Raji (cell line): ENCODE results near the gene CARS2.

ENCODE experiments used
- POLR2A ChIP-seq: IDR thresholded peaks from 2 replicates; pipeline ENCODE4 v1.6.1; 2011; ENCODE audit warnings: low read depth, low read length, control low read depth; ENCODE audit not compliant: insufficient read depth

The CARS2 gene

DNA sequence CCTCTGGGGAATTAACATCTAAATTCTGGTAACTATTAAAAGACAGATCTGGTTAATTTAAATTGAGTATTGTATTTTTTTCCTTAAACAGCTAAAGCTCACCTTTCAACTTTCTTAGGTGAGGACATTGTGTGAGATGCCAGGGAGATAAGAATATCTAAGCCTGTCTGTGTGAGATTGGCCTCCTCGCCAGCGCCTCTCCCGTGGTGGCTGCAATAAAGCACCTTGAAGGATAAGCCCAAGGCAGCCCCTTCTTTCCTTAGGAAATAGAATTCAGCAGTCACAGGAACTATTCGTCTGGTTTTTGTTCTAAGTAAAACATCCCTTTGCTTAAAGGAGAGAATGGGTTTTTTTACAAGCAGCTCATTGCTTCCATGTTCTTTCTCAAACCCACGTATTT, 66.0 kb downstream of the CARS2 start:
- no peak for TF ChIP-seq POLR2A

DNA sequence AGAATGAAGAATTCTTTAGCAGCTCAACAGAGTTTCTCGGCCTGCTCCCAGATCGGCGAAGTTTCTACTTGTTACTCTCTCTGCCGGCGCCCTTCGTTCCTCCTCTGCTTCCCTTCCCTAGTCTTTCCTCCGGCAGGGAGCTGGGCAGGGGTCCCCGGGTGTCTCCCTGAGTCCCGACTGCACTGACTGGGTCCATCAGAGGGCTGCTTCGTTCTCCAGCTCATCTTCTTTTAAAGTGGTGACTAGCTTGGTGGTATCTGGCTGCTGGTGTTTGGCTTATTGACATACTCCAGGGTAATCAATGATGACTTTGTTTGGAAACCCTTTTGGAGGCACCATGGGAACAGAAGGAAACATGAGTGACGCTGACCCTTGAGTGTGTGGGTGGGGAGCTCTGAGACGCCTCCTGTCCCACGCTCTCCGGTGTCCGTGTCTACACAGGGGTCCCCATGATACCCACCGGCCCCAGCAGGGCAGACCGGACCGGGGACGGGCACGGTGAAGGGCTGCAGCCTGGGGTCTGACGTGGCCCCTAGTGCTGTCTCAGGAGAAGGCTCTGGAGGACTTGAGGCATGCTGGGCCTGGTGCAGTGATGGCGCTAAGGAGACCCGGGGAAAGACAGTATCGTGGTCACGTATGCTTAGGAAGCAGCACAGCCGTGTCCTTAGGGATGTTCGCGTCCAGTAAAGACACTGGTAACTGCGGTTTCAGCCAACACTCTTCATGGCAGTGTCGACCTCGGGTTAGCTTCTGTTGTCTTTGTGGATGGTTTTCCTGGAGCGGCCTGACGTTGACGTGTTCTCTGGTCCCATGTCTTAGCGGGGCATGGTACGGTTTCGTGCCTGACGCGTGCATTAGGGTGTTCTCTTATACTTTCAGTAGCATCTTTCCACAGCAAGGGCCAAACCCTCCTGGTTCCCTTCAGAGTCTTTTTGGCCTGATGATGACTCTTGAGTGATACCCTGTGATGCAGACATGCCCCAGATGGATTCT, 66.8 kb downstream of the CARS2 start:
- no peak for TF ChIP-seq POLR2A

DNA sequence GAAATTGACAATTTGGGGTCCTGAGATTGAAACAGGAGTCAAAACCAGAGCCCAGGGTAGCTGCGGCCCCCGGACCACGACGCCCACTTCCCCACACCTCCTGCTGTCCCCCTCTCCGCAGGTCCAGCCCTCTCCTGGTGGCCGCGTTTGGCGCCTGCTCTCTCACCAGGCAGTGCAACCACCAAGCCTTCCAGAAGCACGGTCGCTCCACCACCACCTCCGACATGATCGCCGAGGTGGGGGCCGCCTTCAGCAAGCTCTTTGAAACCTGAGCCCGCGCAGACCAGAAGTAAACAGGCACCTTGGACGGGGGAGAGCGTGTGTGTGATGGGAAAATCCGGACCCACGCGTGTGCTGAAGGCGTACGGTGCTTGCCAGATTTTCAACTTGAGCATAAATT, 67.7 kb downstream of the CARS2 start:
- no peak for TF ChIP-seq POLR2A

DNA sequence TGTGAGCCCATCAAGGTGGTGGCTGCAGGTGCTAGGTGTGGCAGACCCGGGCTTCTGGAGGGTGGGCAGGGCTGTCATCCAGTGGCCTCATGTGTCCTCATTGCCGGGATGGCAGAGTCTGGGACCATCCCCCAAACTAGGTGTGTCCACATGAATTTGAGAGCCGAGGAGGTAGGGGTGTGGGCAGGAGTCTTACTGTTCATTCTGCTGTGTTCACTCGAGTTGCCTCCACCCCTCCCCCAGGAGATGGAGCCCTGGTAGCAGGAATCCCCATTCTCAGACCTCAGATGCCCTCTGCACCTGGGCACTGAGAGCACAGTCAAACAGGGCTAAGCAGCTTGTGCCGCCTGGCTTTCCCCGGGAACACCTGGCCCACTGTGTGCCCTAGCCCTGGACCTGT, 68.2 kb downstream of the CARS2 start:
- no peak for TF ChIP-seq POLR2A

DNA sequence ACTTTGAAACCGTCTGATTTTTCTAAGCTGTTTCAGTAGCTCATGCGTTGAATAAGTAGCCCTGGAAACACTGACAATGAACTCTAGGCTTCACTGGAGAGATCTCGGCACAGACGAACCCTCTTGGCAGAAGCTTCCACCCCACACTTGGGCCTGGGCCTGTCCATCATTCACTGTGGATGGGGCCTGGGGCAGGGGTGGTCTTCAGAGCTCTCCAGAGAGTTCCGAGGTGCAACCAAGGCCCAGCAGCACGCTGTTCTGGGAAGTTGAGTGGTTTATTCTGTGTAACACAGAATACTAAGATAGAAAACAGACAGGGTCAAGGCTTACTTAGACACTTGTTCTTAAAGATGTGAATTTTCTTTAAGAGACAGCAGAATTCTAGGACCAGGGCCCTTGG, 68.6 kb downstream of the CARS2 start:
- no peak for TF ChIP-seq POLR2A

DNA sequence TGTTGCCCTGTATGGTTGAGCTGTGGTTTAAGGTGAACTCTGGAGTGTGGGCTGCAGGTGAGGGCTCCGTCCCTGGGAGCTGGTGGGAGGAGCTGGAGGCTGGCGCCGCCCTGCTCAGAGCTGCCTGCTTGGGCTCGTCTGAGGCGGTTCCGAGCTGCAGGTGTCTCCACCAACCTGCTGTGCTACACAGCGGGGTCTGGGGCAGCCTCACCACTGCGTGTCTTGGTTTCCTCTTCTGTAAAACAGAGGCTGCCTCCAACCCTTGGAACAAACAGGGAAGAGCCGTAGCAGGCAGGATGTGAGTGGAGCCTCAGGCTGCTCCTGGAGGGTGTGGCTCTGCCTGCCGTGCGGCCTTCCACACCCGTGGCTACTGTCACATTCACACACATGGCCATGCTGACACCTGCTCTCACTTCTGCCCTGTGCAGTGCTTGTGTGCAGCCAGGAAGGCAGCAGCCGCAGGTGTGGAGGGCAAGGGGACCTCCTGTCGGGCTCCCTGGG, 69.2 kb downstream of the CARS2 start:
- TF ChIP-seq POLR2A, result no peak

DNA sequence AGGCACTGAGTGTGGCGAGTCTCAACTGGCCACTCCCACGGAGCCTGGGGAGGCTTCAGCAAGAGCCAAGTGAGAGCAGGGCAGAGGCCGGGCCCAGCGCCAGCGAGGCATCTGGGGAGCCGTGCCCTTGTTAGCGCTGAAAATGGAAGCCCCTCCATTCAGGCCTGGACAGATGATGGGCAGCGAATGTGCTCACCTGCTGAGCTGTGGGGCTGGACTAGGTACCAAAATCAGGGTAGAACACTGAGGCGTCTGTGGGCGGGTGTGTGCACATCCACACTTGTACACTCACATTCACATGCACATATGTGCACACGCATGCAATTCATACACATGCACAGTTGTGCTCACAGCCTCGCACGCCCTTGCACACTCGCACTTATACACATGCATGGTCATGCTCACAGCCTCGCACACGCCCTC, 69.9 kb downstream of the CARS2 start:
- no peak for TF ChIP-seq POLR2A

DNA sequence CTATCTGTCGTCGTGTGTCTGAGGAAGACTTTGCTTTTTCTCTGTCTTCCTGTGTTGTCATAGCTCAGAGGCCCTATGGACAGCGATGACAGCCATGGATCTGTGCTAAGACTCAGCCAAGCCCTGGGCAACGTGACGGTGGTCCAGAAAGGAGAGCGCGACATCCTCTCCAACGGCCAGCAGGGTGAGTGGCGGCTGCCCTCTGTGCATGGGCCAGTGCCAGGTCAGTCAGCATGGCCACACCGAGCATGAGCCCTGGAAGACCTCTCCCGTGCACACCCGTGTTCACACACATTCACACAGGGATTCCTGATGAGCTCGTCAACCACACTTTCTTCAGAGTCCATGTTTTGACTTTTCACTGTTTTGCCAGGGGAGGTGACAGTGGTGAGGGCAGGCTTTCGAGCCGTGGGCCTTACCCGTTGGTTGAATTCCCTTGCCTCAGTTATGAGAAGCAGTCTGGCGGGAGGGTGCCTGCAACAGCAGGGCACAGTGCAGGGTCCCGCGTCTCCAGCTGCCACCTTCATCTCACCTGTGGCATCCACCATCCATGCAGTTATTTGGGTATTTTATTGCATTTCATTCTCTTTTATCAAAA, 70.4 kb downstream of the CARS2 start:
- no peak for TF ChIP-seq POLR2A

DNA sequence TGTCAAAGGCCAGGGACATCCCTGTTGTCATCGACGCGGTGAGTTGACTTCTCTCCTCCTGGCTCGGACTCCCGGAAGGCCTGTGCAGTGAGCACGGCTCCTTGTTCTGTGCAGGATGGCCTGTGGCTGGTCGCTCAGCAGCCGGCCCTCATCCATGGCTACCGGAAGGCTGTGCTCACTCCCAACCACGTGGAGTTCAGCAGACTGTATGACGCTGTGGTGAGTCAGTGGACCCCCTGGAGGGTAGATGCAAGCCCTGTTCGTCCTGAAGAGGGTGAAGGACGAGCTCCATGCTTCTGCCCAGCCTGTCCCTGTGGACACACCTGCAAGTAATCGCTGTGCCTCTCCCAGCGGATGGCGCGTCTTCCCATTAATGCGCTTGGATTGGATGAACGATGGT, 71.4 kb downstream of the CARS2 start:
- TF ChIP-seq POLR2A, result no peak

DNA sequence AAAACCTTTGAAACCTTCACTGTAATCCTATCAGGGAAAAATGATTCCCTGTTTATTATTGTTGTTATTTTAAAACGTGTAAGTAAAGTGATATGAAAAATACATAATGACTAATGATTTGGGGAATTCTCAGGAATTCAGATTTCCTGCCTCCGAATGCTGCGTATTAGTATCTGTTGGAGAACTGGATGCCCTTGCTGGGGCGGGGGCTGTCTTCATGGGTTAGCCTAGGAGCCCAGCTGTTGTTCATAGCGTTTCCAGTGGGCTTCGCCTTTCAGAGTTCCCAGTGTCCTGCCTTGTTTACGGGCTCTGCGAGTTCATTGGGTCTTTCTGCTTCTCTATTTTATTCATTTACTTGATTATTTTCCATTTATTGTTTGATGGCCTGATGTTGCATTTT, 72.1 kb downstream of the CARS2 start:
- TF ChIP-seq POLR2A, result no peak

DNA sequence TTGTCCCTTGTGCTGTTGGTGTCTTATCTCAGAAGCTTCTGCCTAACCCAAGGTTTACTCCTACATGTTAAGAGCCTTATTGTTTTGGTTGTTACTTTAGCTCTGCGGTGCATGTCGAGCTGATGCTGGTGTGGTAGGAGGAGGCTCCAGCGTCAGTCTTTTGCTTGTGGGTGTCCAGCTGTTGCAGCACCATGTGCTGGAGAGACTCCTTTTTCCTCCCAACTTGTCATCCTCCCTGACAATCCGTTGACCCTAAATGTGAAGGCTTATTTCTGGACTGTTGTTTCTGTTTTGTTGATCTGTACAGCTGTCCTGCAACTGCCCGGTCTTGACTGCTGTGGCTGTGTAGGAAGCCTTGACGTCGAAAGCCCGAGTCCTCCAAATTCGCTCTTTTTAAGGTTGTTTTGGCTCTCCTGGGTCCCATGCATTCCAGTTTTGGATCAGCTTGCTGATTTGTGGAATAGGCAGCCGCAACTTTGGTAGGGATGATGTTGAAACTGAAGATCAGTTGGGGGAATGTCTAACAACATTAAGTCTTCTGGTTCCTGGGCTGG, 75.3 kb downstream of the CARS2 start:
- TF ChIP-seq POLR2A, result no peak

DNA sequence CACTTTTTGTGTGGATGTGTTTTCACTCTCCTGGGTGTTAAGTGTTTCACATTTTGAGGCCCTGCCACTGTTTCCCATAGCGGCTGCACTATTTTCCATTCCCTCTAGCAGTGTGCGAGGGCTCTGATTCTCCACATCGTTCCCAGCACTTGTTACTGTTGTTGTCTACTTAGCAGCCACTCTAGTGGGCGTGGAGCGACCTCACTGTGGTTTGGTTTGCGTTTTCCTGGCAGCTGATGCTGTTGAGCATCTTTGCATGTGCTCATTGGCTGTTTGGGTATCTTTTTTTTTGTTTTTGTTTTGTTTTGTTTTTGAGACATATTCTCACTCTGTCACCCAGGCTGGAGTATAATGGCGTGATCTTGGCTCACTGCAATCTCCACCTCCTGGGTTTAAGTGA, 76.2 kb downstream of the CARS2 start:
- no peak for TF ChIP-seq POLR2A

DNA sequence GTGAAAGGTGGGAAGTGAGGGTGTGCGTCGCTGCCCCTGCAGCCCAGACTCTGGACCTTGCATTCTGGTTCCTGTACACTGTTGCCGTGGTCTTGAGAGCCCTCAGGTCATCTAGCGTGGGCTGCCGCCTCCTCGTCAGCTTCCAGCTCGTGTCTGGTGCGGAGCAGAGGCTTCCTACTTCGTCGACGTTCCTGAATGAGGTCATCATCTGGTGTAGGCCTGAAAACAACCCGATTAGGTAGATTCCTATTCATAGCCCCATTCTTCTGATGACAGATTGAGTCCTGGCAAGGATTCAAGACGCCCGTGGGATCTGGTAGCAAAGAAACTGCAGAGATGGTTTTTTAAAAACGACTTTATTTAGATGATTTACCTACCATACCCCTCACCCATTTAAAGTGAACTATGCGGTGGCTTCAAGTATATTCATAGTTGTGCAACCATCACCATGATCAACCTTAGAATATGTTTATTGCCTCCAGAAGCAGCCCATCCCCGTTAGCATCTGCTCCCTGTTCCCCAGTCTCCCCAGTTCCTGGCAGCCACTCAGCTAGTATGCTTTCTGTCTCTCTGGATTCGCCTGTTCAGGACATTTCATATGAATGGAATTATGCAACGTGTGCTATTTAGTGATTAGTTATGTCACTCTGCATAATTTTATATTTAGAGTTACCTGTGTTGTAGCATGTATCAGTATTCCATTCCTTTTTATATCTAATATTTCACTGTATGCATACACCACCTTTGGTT, 76.8 kb downstream of the CARS2 start:
- TF ChIP-seq POLR2A, result no peak

DNA sequence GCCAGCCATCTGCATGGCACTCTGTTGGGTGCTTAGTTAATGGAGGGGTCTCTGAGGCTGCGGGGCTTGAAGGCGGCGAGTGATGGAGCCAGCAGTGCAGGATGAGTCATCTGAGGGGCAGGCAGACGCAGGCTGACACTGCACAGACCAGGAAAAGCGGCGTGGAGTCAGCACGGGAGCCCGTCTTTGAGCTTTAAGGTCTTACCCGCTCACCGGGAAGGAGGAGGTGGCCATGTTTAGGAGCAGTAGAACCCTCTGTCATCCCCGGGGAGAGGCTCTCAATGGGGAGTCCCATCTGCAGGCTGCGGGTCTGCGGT, 77.5 kb downstream of the CARS2 start:
- no peak for TF ChIP-seq POLR2A

DNA sequence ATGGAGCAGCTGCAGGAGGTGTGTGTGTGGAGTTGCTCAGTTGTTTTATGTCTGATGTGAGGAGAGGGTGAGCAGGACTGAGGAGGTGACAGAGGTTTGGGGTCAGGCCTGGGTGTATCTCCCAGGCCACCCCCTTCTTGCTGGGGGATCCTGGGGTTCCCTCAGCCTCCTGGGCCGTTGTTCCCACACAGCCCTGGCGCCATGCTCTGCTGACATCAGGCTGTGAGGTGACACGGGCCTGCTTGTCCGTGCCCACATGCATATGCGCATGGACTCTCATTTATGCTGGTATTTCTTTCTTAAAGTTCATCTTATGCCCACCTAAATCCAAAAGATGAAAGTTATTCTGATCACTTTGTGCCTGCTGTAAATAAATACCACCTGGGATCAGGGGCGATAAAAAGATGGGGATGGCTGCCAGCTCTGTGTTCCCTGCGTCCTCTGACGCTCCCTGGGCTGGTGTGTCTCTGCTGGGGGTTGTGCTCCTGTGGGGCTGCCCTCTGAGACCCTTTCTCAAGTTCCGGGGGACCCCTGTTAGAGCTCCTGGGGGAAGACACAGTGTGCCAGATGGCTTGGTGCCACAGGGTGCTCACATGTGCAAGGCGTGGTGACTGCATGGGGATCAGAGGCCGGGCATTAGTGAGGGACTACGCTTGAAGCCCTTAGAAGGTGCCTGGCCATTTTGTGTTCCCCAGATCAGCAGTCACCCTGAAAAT, 78.0 kb downstream of the CARS2 start:
- no peak for TF ChIP-seq POLR2A
